H9 (cell line): Measurements from ENCODE around the gene FCRL5. TPM values are rescaled to one million over a fixed set of nuclear protein-coding genes. Genes with fewer than 3 reads are reported as not detected.
"Not testable (repeated sequence)": the region's sequence is repeated elsewhere in the genome, so short reads cannot be mapped to it uniquely, and the experiment has no call there.

Source experiments
- DNase-seq: peaks from one replicate; pipeline ENCODE4 v3.0.0-alpha.2; 2017
- H2AFZ ChIP-seq: one replicate; pipeline ENCODE4 v1.6.1; 2013; ENCODE audit warnings: mild to moderate bottlenecking, low read length, control low read depth, moderate library complexity
- H2AK5ac ChIP-seq: 2 replicates; pipeline ENCODE4 v1.6.1; 2013; ENCODE audit warnings: low read length, control low read depth, mixed read lengths; ENCODE audit not compliant: insufficient read length
- H2BK120ac ChIP-seq: one replicate; pipeline ENCODE4 v1.6.1; 2013; ENCODE audit warnings: low read depth, mild to moderate bottlenecking, low read length, control low read depth, inconsistent platforms; ENCODE audit not compliant: poor library complexity, severe bottlenecking
- H2BK12ac ChIP-seq: 2 replicates; pipeline ENCODE4 v1.6.1; 2013; ENCODE audit warnings: low read length, control low read depth, mixed read lengths, low read depth; ENCODE audit not compliant: insufficient read length
- H2BK15ac ChIP-seq: 2 replicates; pipeline ENCODE4 v1.6.1; 2013; ENCODE audit warnings: low read depth, low read length, control low read depth
- H2BK20ac ChIP-seq: one replicate; pipeline ENCODE4 v1.6.1; 2013; ENCODE audit warnings: low read depth, mild to moderate bottlenecking, low read length, control low read depth, inconsistent platforms; ENCODE audit not compliant: poor library complexity, severe bottlenecking
- H2BK5ac ChIP-seq: 2 replicates; pipeline ENCODE4 v1.6.1; 2013; ENCODE audit warnings: low read length, control low read depth, mixed read lengths; ENCODE audit not compliant: insufficient read length
- H3K14ac ChIP-seq: 2 replicates; pipeline ENCODE4 v1.6.1; 2013; ENCODE audit warnings: low read length, control low read depth; ENCODE audit not compliant: insufficient read depth
- H3K18ac ChIP-seq: 2 replicates; pipeline ENCODE4 v1.6.1; 2013; ENCODE audit warnings: low read depth, mild to moderate bottlenecking, mixed read lengths, low read length, control low read depth; ENCODE audit not compliant: insufficient read length
- H3K23ac ChIP-seq: 2 replicates; pipeline ENCODE4 v1.6.1; 2013; ENCODE audit warnings: low read length, control low read depth, mixed read lengths, low read depth; ENCODE audit not compliant: insufficient read length
- H3K23me2 ChIP-seq: 2 replicates; pipeline ENCODE4 v1.6.1; 2013; ENCODE audit warnings: low read depth, mild to moderate bottlenecking, mixed read lengths, low read length, control low read depth; ENCODE audit not compliant: insufficient read length, poor library complexity, severe bottlenecking
- H3K27ac ChIP-seq: 2 replicates; pipeline ENCODE4 v1.5.1; 2013; ENCODE audit warnings: low read length, control low read depth, mixed read lengths, low read depth; ENCODE audit not compliant: insufficient read length
- H3K27me3 ChIP-seq: 2 replicates; pipeline ENCODE4 v1.6.1; 2013; ENCODE audit warnings: low read length, control low read depth, inconsistent platforms; ENCODE audit not compliant: insufficient read depth
- H3K4ac ChIP-seq: 2 replicates; pipeline ENCODE4 v1.6.1; 2013; ENCODE audit warnings: low read depth, mild to moderate bottlenecking, control low read depth, inconsistent platforms, low read length, moderate library complexity
- H3K4me1 ChIP-seq: 2 replicates; pipeline ENCODE4 v1.6.1; 2013; ENCODE audit warnings: low read length, control low read depth, inconsistent platforms; ENCODE audit not compliant: insufficient read depth
- H3K4me2 ChIP-seq: 2 replicates; pipeline ENCODE4 v1.6.1; 2013; ENCODE audit warnings: low read length, control low read depth, mixed read lengths; ENCODE audit not compliant: insufficient read length, insufficient read depth
- H3K56ac ChIP-seq: 2 replicates; pipeline ENCODE4 v1.6.1; 2013; ENCODE audit warnings: low read depth, mild to moderate bottlenecking, mixed read lengths, low read length, control low read depth; ENCODE audit not compliant: insufficient read length
- H3K79me1 ChIP-seq: 2 replicates; pipeline ENCODE4 v1.6.1; 2013; ENCODE audit warnings: low read depth, mild to moderate bottlenecking, moderate library complexity, low read length, control low read depth, inconsistent platforms; ENCODE audit not compliant: insufficient read depth, poor library complexity, severe bottlenecking
- H3K79me2 ChIP-seq: 2 replicates; pipeline ENCODE4 v1.6.1; 2013; ENCODE audit warnings: low read length, control low read depth, inconsistent platforms; ENCODE audit not compliant: insufficient read depth
- H3K9ac ChIP-seq: 2 replicates; pipeline ENCODE4 v1.6.1; 2013; ENCODE audit warnings: low read length, control low read depth, mixed read lengths; ENCODE audit not compliant: insufficient read length; ENCODE audit errors: extremely low read depth
- H3K9me3 ChIP-seq: one replicate; pipeline ENCODE4 v1.6.1; 2013; ENCODE audit warnings: low read depth, low read length, inconsistent platforms; ENCODE audit not compliant: control insufficient read depth
- H3T11ph ChIP-seq: one replicate; pipeline ENCODE4 v1.6.1; 2013; ENCODE audit warnings: mild to moderate bottlenecking, low read length, control low read depth, inconsistent platforms
- H4K20me1 ChIP-seq: one replicate; pipeline ENCODE4 v1.6.1; 2013; ENCODE audit not compliant: control insufficient read depth, insufficient read length, insufficient read depth
- H4K5ac ChIP-seq: 2 replicates; pipeline ENCODE4 v1.6.1; 2013; ENCODE audit warnings: low read depth, mild to moderate bottlenecking, mixed read lengths, low read length, control low read depth; ENCODE audit not compliant: insufficient read length
- H4K8ac ChIP-seq: replicated peaks from 2 replicates; pipeline ENCODE4 v1.6.1; 2013; ENCODE audit warnings: low read length, control low read depth, mixed read lengths, low read depth; ENCODE audit not compliant: insufficient read length
- H4K91ac ChIP-seq: 2 replicates; pipeline ENCODE4 v1.6.1; 2013; ENCODE audit warnings: low read depth, mild to moderate bottlenecking, moderate library complexity, mixed read lengths, low read length, control low read depth; ENCODE audit not compliant: insufficient read length
- H3K27ac Mint-ChIP-seq, 3 experiments: 2 replicates in 2 of 3; 3 replicates in 1 of 3; pipeline ENCODE4 v1.8.0; 2020 to 2021; ENCODE audit warnings: mixed read lengths in 3 of 3, mild to moderate bottlenecking in 1 of 3, moderate library complexity in 1 of 3
- H3K27me3 Mint-ChIP-seq: 2 replicates; pipeline ENCODE4 v1.8.0; 2021; ENCODE audit warnings: low read depth, mild to moderate bottlenecking, moderate library complexity, mixed read lengths
- H3K36me3 Mint-ChIP-seq, 3 experiments: 2 replicates in 2 of 3; 3 replicates in 1 of 3; pipeline ENCODE4 v1.8.0; 2020 to 2021; ENCODE audit warnings: low read depth in 3 of 3, mixed read lengths in 3 of 3; ENCODE audit not compliant: insufficient read depth in 1 of 3
- H3K4me1 Mint-ChIP-seq, 2 experiments: 2 replicates each; pipeline ENCODE4 v1.8.0; 2020; ENCODE audit warnings: mixed read lengths in 2 of 2
- H3K4me3 Mint-ChIP-seq, 2 experiments: 2 replicates in 1 of 2; 3 replicates in 1 of 2; pipeline ENCODE4 v1.8.0; 2020 to 2021; ENCODE audit warnings: mild to moderate bottlenecking in 2 of 2, mixed read lengths in 2 of 2, moderate library complexity in 1 of 2
- H3K9me3 Mint-ChIP-seq, 2 experiments: 2 replicates in 1 of 2; 3 replicates in 1 of 2; pipeline ENCODE4 v1.8.0; 2020; ENCODE audit warnings: mild to moderate bottlenecking in 2 of 2, mixed read lengths in 2 of 2, moderate library complexity in 1 of 2
- WGBS: extraction: QIAGEN DNeasy Blood & Tissue Kit; methylation state at CpG from one replicate; pipeline ENCODE4 v1.1.7; 2013; ENCODE audit warnings: missing lambda C conversion rate, low lambda C conversion rate, mixed read lengths; ENCODE audit not compliant: insufficient read length; ENCODE audit errors: extremely low coverage; 5-methylcytosine and 5-hydroxymethylcytosine counted together
- total RNA-seq: library from RNA; stranded (reverse); gene quantifications from 2 replicates; pipeline ENCODE4 v1.2.1, GENCODE V29; 2021
- TF ChIP-seq, protein P1 (sequence below): fragments of 200-600 bp; sonication (generic); conservative IDR thresholded peaks from 3 replicates; pipeline ENCODE4 v1.8.0; 2021; ENCODE audit warnings: antibody characterized with exemption, mild to moderate bottlenecking

Gene FCRL5
- total RNA-seq, 1 experiment from 2014 or later, result 0.98 TPM

DNA sequence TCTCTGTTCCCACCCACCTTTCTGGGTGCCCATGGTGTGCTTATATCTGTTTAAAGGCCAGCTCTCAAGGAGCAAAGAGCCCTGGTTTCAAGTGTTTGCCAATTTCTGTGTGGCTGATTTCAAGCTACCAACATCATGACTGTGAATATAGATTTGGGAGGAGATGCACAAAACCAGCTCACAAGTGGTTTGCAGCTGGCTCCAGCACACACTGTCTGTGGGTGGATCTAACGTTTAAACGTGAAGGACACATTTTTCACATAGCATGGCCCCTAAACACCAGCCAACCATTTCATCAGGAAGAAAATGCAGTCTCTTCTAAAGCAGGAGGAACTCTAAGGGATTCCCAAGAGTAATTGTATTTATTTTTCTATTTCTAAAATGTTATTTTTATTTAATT is 65.2 kb downstream of the FCRL5 start:
- Histone ChIP-seq H3K4me1 (no peaks in the 10 kb centered on the region), H3K79me1 (no peaks in the 10 kb centered on the region), H3K14ac (no peak overlapping the region), H4K8ac (no peak overlapping the region), H3K4me2 (no peak overlapping the region), H2AK5ac (no peak overlapping the region), H2BK20ac (no peak overlapping the region), H3K79me2 (no peaks in the 10 kb centered on the region), H3K23ac (no peak overlapping the region), H2AFZ (no peak overlapping the region), H3K27me3 (no peaks in the 10 kb centered on the region), H3K9ac (no peak overlapping the region), H2BK12ac (no peak overlapping the region), H3T11ph (no peak overlapping the region), H4K91ac (no peak overlapping the region), H2BK120ac (no peak overlapping the region), H3K23me2 (no peaks in the 10 kb centered on the region), H3K27ac (no peak overlapping the region), H3K18ac (no peak overlapping the region), H4K5ac (no peak overlapping the region), H2BK15ac (no peak overlapping the region), H3K9me3 (no peaks in the 10 kb centered on the region), H2BK5ac (no peak overlapping the region), H4K20me1 (no peaks in the 10 kb centered on the region), H3K56ac (no peak overlapping the region), H3K4ac (no peak overlapping the region)
- no peaks in the 10 kb centered on the region for H3K27me3 Mint-ChIP-seq
- H3K9me3 Mint-ChIP-seq, result no peaks in the 10 kb centered on the region; a peak in 1 of 5 replicates
- no CpG with 5 or more reads among the region's 2 CpGs for WGBS
- TF ChIP-seq, protein P1, sequence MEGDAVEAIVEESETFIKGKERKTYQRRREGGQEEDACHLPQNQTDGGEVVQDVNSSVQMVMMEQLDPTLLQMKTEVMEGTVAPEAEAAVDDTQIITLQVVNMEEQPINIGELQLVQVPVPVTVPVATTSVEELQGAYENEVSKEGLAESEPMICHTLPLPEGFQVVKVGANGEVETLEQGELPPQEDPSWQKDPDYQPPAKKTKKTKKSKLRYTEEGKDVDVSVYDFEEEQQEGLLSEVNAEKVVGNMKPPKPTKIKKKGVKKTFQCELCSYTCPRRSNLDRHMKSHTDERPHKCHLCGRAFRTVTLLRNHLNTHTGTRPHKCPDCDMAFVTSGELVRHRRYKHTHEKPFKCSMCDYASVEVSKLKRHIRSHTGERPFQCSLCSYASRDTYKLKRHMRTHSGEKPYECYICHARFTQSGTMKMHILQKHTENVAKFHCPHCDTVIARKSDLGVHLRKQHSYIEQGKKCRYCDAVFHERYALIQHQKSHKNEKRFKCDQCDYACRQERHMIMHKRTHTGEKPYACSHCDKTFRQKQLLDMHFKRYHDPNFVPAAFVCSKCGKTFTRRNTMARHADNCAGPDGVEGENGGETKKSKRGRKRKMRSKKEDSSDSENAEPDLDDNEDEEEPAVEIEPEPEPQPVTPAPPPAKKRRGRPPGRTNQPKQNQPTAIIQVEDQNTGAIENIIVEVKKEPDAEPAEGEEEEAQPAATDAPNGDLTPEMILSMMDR, result no peak
- H3K36me3 Mint-ChIP-seq, result no peaks in the 10 kb centered on the region; a peak in 1 of 7 replicates
- H3K27ac Mint-ChIP-seq, result no peak overlapping the region
- no peak for DNase-seq
- H3K4me1 Mint-ChIP-seq, result peaks cover 4 to 7% of the 10 kb centered on the region in 2 experiments; a peak in 2 of 4 replicates
- H3K4me3 Mint-ChIP-seq, result no peak overlapping the region

DNA sequence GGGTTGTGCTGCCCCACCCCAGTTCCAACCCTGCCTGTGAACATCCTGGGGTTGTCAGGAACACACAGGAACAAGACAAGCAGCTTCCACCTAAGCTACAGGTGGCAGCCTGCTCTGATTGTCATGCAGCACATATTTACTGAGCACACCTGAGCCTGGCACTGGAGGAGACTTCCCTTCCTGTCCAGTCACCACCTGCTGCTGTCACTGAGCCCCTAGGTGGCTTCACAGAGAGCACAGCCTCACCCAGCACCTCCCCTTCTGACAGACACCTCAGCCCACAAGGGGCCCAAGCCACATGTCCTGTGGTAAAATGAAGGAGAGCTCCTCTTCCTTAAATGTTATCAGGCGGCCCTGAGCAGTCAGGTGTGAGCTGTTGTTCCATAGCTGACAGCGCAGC is 65.9 kb downstream of the FCRL5 start:
- H3K27ac Mint-ChIP-seq, H3K4me2 ChIP-seq, H4K20me1 ChIP-seq, H3K14ac ChIP-seq, H3K27ac ChIP-seq, H2BK5ac ChIP-seq, H3K4me3 Mint-ChIP-seq, H3K4me1 ChIP-seq, H2BK120ac ChIP-seq, H3K79me2 ChIP-seq, H3K79me1 ChIP-seq, H3K18ac ChIP-seq, H3K56ac ChIP-seq, H4K8ac ChIP-seq, H3K4ac ChIP-seq, H2BK12ac ChIP-seq, H3T11ph ChIP-seq, H3K9me3 ChIP-seq, H4K5ac ChIP-seq, H3K23me2 ChIP-seq, H2BK20ac ChIP-seq, H3K9me3 Mint-ChIP-seq, H3K27me3 ChIP-seq, H3K36me3 Mint-ChIP-seq, H3K27me3 Mint-ChIP-seq, H2AK5ac ChIP-seq, H3K9ac ChIP-seq, H3K23ac ChIP-seq, H3K4me1 Mint-ChIP-seq, H4K91ac ChIP-seq, DNase-seq, H2AFZ ChIP-seq, H2BK15ac ChIP-seq: not testable (repeated sequence)
- no CpG with 5 or more reads among the region's 2 CpGs for WGBS
